Fibroblast of lung (primary cell): ENCODE results near the gene TRAF7. TPM values are rescaled to one million over a fixed set of nuclear protein-coding genes. Genes with fewer than 3 reads are reported as not detected.

Experiments
- DNase-seq, 2 donors: peaks; one replicate each; pipeline versions ENCODE4 v3.0.0 to v3.0.0-alpha.2; 2010; ENCODE audit warnings: low read depth in 2 of 2
- H2AFZ ChIP-seq: 2 replicates; pipeline ENCODE4 v1.5.1; 2012; ENCODE audit warnings: low read length, control low read depth, inconsistent platforms
- H3K27ac ChIP-seq: 2 replicates; pipeline ENCODE4 v1.5.1; 2011; ENCODE audit warnings: low read length, control low read depth; ENCODE audit not compliant: insufficient read depth
- H3K27me3 ChIP-seq: 2 replicates; pipeline ENCODE4 v1.5.1; 2011; ENCODE audit warnings: mild to moderate bottlenecking, low read length; ENCODE audit not compliant: control insufficient read depth, insufficient read depth
- H3K36me3 ChIP-seq: 2 replicates; pipeline ENCODE4 v1.5.1; 2011; ENCODE audit warnings: low read length; ENCODE audit not compliant: control insufficient read depth, insufficient read depth
- H3K4me1 ChIP-seq: 2 replicates; pipeline ENCODE4 v1.5.1; 2011; ENCODE audit warnings: low read length; ENCODE audit not compliant: control insufficient read depth, insufficient read depth; ENCODE audit errors: extremely low read depth
- H3K4me2 ChIP-seq: 2 replicates; pipeline ENCODE4 v1.5.1; 2011; ENCODE audit warnings: low read length, control low read depth; ENCODE audit not compliant: insufficient read depth; ENCODE audit errors: extremely low read depth
- H3K4me3 ChIP-seq, 4 experiments: fragments of 200-600 bp in 1 of 4; sonication (generic) in 1 of 4; replicated peaks in 1 of 4; 2 replicates each; pipeline ENCODE4 v1.5.1; 2011 to 2016; ENCODE audit warnings: low read length in 4 of 4, low read depth in 3 of 4, mild to moderate bottlenecking in 3 of 4, control low read depth in 2 of 4, inconsistent platforms in 1 of 4, mixed read lengths in 1 of 4; ENCODE audit not compliant: insufficient read depth in 1 of 4; ENCODE audit errors: control extremely low read depth in 1 of 4
- H3K79me2 ChIP-seq: 2 replicates; pipeline ENCODE4 v1.5.1; 2012; ENCODE audit warnings: mild to moderate bottlenecking, low read length, inconsistent platforms; ENCODE audit not compliant: control insufficient read depth, insufficient read depth
- H3K9ac ChIP-seq: 2 replicates; pipeline ENCODE4 v1.5.1; 2011; ENCODE audit warnings: mild to moderate bottlenecking, low read length, control low read depth; ENCODE audit not compliant: insufficient read depth
- H3K9me3 ChIP-seq: 2 replicates; pipeline ENCODE4 v1.5.1; 2012; ENCODE audit warnings: low read depth, low read length; ENCODE audit not compliant: control insufficient read depth, insufficient read depth
- H4K20me1 ChIP-seq: 2 replicates; pipeline ENCODE4 v1.5.1; 2011; ENCODE audit warnings: low read length; ENCODE audit not compliant: control insufficient read depth, insufficient read depth; ENCODE audit errors: extremely low read depth
- CTCF ChIP-seq, 2 donors: IDR thresholded peaks in 1 of 2; conservative IDR thresholded peaks in 1 of 2; 1 replicate in 1 of 2; 2 replicates in 1 of 2; pipeline ENCODE4 v1.5.1; 2011 to 2012; ENCODE audit warnings: low read length in 2 of 2, control low read depth in 1 of 2, inconsistent platforms in 1 of 2, low read depth in 1 of 2, mild to moderate bottlenecking in 1 of 2
- EZH2 ChIP-seq: IDR thresholded peaks from 2 replicates; pipeline ENCODE4 v1.5.1; 2012; ENCODE audit warnings: low read length, control low read depth, mild to moderate bottlenecking; ENCODE audit errors: missing control alignments
- polyA plus RNA-seq, 2 donors: library from polyadenylated mRNA; depleted of rRNA in 1 of 2; stranded (reverse) in 1 of 2; unstranded in 1 of 2; fragments of >200 nt; gene quantifications; 2 replicates each; pipeline ENCODE4 v1.2.1, GENCODE V29; 2011 to 2012; ENCODE audit warnings: missing spikeins in 1 of 2
- total RNA-seq: library from RNA; depleted of rRNA; stranded (reverse); fragments of >200 nt; gene quantifications from 2 replicates; pipeline ENCODE4 v1.2.1, GENCODE V29; 2014

The TRAF7 gene
- total and polyA plus RNA-seq, 2 donors (not counting 1 experiment from before 2014, with no cell fraction given), result 38.7 to 60.3 TPM

- Histone ChIP-seq H3K27ac (peak overlapping the region; percentile 84), H3K9ac (peak overlapping the region; percentile 94), H3K36me3 (peaks cover 20% of the 10 kb centered on the region), H3K4me2 (peak overlapping the region; percentile 77), H3K9me3 (no peaks in the 10 kb centered on the region), H3K4me1 (peaks cover 2% of the 10 kb centered on the region), H2AFZ (peak overlapping the region; percentile 53), H3K4me3 (peak overlapping the region; percentile 62 to 78 (median 69)), H3K27me3 (peaks cover 7% of the 10 kb centered on the region), H3K79me2 (peaks cover 7% of the 10 kb centered on the region), H4K20me1 (no peaks in the 10 kb centered on the region)
- no peak for DNase-seq
- TF ChIP-seq EZH2 (no peak), CTCF (conservative IDR thresholded peaks at IDR 0.05 in 1 of 2, IDR thresholded peaks at IDR 0.05 in 1 of 2; ENCODE audit: low read depth in 1 of 2, low read length in 2 of 2) (no peak)
Measured at GRCh38 chr16:2204416-2205103, 49.0 kb downstream of the TRAF7 start.

GRCh38 chr16:2205104-2205966 lies 49.8 kb downstream of the TRAF7 start, which contains the start of gene MLST8:
TSS of gene MLST8 (plus strand) at chr16:2205454. CDS start at chr16:2206086, 632 bp downstream.
- Histone ChIP-seq H3K9me3 (no peaks in the 10 kb centered on the region), H3K4me3 (peak within 1 kb of the TSS; percentile 62 to 83 (median 75)), H3K9ac (peak within 1 kb of the TSS; percentile 94), H3K79me2 (peaks cover 7% of the 10 kb centered on the region), H3K27me3 (peaks cover under 1% of the 10 kb centered on the region), H3K27ac (peak within 1 kb of the TSS; percentile 84), H2AFZ (peak within 1 kb of the TSS; percentile 80), H3K36me3 (peaks cover 25% of the 10 kb centered on the region), H4K20me1 (no peaks in the 10 kb centered on the region), H3K4me2 (peak within 1 kb of the TSS; percentile 92), H3K4me1 (peaks cover 2% of the 10 kb centered on the region)
- peak; percentile 79 to 88 for DNase-seq
- TF ChIP-seq EZH2 (no peak), CTCF (conservative IDR thresholded peaks at IDR 0.05 in 1 of 2, IDR thresholded peaks at IDR 0.05 in 1 of 2; ENCODE audit: low read depth in 1 of 2, low read length in 2 of 2) (no peak)

- no peaks in the 10 kb centered on the region for H3K27me3 ChIP-seq
- H3K4me3 ChIP-seq, result peak overlapping the region; percentile 62 to 83 (median 75)
- peak overlapping the region; percentile 84 for H3K27ac ChIP-seq
- H3K79me2 ChIP-seq, result peaks cover 7% of the 10 kb centered on the region
- H3K9me3 ChIP-seq, result no peaks in the 10 kb centered on the region
- peaks cover 2% of the 10 kb centered on the region for H3K4me1 ChIP-seq
- H4K20me1 ChIP-seq, result no peaks in the 10 kb centered on the region
- no peak for TF ChIP-seq CTCF (conservative IDR thresholded peaks at IDR 0.05 in 1 of 2, IDR thresholded peaks at IDR 0.05 in 1 of 2; ENCODE audit: low read depth in 1 of 2, low read length in 2 of 2)
- H3K9ac ChIP-seq, result peak overlapping the region; percentile 94
- no peak for DNase-seq
- peak overlapping the region; percentile 43 for H2AFZ ChIP-seq
- peak overlapping the region; percentile 92 for H3K4me2 ChIP-seq
- H3K36me3 ChIP-seq, result peaks cover 25% of the 10 kb centered on the region
Measured at GRCh38 chr16:2205967-2206313, 50.4 kb downstream of the TRAF7 start.
